ENCODE measurements around the gene MT1X. TPM values are rescaled to one million over a fixed set of nuclear protein-coding genes. Genes with fewer than 3 reads are reported as not detected.

Gene MT1X
- total RNA-seq, 1 donor from 2014 or later, result 19.6 TPM

DNA sequence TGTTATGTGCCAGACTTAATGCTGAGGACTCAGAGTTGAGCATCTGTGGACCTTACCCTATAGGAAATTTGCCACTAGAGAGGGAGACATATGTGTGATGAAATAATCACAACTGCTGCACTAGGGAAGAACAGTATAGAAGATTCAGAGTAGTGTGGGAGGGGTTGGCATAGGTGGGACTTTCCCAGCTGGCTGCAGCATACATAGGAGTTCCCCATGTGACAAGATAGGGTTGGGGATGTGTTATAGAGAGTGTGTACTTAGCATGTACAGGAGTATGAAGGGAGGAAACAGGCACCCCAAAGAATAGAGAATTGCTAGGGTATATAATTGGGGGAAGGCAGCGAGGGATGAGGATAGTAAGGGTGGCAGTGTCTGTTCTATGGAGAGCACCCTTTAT lies 50.6 kb downstream of the MT1X start:
- Histone ChIP-seq H3K36me3 (ENCODE audit: control insufficient read depth, insufficient read depth, low read length) (no peaks in the 10 kb centered on the region), H3K27me3 (ENCODE audit: control insufficient read depth, insufficient read depth, low read length) (no peaks in the 10 kb centered on the region), H3K4me3 (ENCODE audit: low read depth, low read length) (no peak overlapping the region)
- TF ChIP-seq, protein P1, sequence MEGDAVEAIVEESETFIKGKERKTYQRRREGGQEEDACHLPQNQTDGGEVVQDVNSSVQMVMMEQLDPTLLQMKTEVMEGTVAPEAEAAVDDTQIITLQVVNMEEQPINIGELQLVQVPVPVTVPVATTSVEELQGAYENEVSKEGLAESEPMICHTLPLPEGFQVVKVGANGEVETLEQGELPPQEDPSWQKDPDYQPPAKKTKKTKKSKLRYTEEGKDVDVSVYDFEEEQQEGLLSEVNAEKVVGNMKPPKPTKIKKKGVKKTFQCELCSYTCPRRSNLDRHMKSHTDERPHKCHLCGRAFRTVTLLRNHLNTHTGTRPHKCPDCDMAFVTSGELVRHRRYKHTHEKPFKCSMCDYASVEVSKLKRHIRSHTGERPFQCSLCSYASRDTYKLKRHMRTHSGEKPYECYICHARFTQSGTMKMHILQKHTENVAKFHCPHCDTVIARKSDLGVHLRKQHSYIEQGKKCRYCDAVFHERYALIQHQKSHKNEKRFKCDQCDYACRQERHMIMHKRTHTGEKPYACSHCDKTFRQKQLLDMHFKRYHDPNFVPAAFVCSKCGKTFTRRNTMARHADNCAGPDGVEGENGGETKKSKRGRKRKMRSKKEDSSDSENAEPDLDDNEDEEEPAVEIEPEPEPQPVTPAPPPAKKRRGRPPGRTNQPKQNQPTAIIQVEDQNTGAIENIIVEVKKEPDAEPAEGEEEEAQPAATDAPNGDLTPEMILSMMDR (IDR thresholded peaks at IDR 0.05; ENCODE audit: insufficient read depth, low read length, poor library complexity, severe bottlenecking), result no peak
- no peak for DNase-seq (ENCODE audit: low read depth)

Other genes starting within 250 kb of the MT1X start
- 59.8 and 89.7 TPM in 2 replicates for gene NUDT21, start 231.1 kb upstream of the MT1X start, total RNA-seq
- gene OGFOD1, start 230.9 kb upstream of the MT1X start, total RNA-seq, result 41.3 and 75.8 TPM in 2 replicates
- 27.9 and 34.2 TPM in 2 replicates for gene BBS2, start 162.4 kb upstream of the MT1X start, total RNA-seq
- not detected in 2 replicates for gene MT4, start 117.4 kb upstream of the MT1X start, total RNA-seq
- gene MT3, start 92.9 kb upstream of the MT1X start, total RNA-seq, result not detected in 2 replicates
- gene MT2A, start 73.9 kb upstream of the MT1X start, total RNA-seq, result 139 and 338 TPM in 2 replicates
- 75.8 and 110 TPM in 2 replicates for gene MT1E, start 56.7 kb upstream of the MT1X start, total RNA-seq
- 1.9 and 4.3 TPM in 2 replicates for gene MT1M, start 49.8 kb upstream of the MT1X start, total RNA-seq
- not detected in 2 replicates for gene MT1A, start 43.8 kb upstream of the MT1X start, total RNA-seq
- not detected in 2 replicates for gene MT1B, start 30.6 kb upstream of the MT1X start, total RNA-seq
- 7.9 and 9.4 TPM in 2 replicates for gene MT1F, start 24.5 kb upstream of the MT1X start, total RNA-seq
- 0.75 and 14.8 TPM in 2 replicates for gene MT1G, start 14.4 kb upstream of the MT1X start, total RNA-seq
- not detected in 2 replicates for gene MT1H, start 12.7 kb upstream of the MT1X start, total RNA-seq
- gene NUP93, start 47.7 kb downstream of the MT1X start, total RNA-seq, result 60.2 and 65.9 TPM in 2 replicates
- 0.08 TPM in 1 of 2 replicates, not detected in the other for gene SLC12A3, start 182.7 kb downstream of the MT1X start, total RNA-seq
- gene HERPUD1, start 249.7 kb downstream of the MT1X start, total RNA-seq, result 321 and 324 TPM in 2 replicates